NCI-H1436 (cell line): ENCODE results near the gene ATP2A1.
A peak's percentile ranks its signal among the peaks of the same experiment; 100 is the strongest.
"Not testable (repeated sequence)": the region's sequence is repeated elsewhere in the genome, so short reads cannot be mapped to it uniquely, and the experiment has no call there.

Experiments
- DNase-seq: peaks from one replicate; lab custom pipeline; 2025; lab: John Stamatoyannopoulos, UW

The ATP2A1 gene

DNA sequence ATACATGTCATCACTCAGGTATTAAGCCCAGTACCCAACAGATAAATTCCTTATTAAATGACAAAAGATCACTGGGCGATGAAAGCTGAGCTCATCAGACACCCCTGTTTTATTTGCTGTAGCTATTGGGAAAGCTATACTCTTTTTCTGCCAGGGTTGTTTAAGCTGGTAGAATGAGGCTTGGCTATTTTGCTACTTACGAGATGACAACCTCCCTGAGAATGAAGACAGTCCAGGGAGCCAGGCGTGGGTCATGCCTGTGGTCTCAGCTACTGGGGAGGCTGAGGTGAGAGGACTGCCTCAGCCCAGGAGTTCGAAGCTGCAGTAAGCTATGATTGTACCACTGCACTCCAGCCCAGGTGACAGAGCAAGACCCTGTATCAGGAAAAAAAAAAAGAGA lies 19.0 kb upstream of the ATP2A1 start:
- no peak for DNase-seq

DNA sequence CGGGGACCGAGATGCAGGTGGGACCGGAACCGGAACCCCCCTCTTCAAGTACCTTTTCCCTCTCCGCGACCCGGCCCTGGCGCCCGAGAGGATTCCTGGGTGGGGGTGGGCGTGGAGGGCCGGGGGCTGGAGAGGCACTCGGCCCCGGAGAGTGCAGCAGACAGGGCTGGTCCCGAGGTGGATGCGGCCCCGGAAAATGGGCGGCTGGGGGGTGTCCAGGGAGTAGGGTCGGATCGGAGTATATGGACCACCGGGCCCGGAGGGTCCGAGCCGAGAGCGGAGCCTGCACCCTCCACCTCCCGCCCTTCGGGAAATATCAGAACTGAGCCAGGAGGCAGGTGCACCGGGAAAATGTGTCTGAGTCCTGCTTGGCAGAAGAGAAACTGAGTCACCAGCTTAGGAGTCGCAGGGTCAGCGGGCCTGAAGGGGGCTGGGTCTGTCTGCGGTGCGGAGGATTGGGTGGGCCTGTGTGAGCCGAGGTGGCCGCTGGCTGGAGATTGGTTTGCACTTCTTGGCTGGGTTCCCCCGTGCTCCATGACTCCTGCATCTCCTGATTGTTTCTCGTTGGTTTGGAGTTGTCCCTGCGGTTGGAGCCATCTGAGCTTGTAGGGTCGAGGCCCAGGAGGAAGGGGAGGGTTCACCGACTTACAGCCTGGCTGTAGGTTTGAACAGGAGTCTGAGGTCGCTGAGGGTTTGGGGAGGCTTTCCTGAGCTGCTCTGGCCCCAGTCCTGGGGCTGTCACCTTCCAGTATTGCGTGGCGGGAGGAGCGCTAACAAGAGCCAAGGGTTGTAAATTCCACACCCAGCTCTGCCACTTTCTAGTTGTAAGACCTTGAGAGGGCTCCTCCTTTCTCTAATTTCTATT lies 14.1 kb upstream of the ATP2A1 start:
- no peak for DNase-seq

DNA sequence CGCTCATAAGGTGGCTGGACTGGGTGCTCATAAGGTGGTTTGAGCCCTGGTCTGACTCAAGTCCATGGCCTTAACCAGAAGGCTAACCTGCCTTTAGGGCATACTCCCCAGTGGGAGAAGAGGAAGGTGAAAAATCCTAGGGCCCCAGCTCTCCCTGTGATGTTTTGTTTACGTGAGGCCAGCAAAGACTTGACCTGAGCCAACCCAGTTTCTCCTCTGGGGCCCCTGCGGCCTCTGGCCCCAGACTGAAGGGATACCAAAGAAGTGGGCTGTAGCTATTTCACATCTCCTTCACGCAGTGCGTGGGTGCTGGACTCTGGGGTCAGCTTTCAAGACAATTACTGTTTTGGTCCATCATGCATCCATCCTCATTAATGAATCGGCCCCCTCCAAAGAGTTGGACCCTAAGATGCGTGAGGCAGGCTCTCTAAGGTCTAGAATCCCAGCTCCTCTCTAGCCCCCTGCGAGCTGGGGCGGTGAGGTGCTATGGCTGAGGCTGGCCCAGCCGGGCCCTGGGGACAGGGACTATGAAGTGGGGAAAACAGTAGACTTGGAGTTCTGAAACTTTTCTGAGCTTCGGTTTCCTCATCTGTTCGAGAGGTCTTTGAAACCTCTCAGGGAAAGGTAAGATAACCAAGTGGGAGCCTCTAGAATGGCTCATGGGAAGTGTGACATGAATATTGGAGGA lies 13.1 kb upstream of the ATP2A1 start:
- no peak for DNase-seq

DNA sequence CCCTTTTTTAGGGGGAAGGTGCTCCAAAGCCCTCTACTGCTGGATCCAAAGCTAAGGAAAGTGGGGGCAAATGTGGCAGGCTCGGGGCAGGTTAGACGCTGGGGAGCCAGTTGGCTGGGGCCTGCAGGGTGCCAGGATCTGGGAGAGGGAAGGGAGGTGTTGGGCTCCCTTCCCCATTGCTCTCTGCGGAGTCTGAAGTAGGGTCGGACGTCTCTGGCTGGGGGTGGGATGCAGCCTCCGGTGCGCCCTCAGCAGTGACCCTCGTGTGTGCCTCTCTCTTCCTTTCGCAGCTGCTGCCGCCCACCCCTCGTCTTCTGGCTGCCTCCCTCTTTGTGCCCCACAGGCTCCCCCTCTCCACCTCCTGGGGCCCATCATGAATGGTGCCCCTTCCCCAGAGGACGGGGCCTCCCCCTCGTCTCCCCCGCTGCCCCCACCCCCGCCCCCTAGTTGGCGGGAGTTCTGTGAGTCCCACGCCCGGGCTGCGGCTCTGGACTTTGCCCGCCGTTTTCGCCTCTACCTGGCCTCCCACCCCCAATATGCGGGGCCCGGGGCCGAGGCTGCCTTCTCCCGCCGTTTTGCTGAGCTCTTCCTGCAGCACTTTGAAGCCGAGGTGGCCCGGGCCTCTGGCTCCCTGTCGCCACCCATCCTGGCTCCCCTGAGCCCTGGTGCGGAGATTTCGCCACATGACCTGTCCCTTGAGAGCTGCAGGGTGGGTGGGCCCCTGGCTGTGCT lies 12.4 kb upstream of the ATP2A1 start:
- no peak for DNase-seq

DNA sequence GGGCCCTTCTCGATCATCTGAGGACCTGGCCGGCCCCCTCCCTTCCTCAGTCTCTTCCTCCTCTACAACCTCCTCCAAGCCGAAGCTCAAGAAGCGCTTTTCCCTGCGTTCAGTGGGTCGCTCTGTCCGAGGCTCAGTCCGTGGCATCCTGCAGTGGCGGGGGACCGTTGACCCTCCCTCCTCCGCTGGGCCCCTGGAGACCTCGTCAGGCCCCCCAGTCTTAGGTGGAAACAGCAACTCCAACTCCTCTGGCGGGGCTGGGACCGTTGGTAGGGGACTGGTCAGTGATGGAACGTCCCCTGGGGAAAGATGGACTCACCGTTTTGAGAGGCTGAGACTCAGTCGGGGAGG lies 11.9 kb upstream of the ATP2A1 start:
- no peak for DNase-seq

DNA sequence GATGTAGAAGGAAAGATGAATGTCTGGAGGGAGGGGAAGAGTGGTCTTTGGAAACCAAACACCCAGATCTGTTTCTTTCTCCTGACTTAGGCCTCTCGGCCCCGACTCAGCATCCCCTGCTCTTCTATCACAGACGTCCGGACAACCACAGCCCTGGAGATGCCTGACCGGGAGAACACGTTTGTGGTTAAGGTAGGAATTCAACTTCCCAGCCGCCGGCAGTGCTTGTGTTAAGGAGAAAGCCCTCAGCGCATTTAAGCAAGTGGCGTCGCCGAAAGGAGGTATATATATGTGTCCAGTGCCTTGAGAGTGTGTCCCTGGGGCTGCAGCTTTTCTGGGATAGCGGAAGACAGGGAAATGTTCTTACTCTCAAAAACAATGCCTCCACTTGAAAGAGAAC lies 11.0 kb upstream of the ATP2A1 start:
- no peak for DNase-seq

DNA sequence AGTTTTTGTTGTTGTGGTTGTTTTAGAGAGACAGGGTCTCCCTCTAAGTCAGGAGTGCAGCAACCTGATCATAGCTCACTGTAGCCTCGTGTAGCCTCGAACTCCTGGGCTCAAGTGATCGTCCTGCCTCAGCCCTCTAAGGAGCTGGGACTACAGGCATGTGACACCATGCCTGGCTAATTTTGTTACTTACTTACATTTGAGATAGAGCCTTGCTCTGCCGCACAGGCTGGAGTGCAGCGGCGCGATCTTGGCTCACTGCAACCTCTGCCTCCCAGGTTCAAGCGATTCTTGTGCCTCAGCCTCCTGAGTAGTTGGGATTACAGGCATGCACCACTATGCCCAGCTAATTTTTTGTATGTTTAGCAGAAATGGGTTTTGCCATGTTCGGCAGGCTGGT lies 10.6 kb upstream of the ATP2A1 start:
- not testable (repeated sequence) for DNase-seq

DNA sequence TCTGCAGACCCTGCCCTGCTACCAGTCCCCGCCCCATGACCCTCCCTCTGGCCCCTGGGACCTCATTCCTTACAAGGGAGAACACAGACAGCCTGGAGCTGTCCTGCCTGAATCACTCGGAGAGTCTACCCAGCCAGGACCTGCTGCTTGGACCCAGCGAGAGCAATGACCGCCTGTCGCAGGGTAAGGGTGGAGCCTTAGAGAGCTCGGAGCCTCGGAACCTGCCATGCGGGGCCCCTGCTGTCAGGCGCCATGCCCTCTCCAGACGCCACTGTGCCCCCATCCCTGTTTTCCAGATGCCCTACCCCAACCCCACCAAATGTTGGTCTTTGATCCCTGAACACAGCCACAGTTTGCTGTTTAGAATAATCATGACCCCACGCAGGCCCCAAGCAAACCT lies 9.1 kb upstream of the ATP2A1 start:
- DNase-seq, result no peak

DNA sequence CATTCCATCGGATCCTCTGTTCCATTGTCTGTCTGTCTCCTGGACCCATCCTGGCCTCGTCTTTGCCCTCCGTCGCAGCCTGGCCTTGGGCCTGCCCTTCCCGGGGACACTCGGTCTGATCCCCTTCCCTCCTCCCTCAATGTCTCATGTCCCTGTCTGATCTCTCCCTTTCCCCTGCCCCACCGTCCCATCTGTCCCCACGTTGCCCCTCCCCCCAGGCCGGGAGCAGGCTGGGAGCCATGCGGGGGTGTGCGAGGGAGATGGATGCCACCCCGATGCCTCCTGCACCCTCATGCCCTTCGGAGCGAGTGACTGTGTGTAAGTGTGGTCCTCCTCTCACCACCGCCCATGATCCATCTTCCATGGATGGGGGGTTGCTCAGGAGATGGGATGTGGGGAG lies 5.3 kb upstream of the ATP2A1 start:
- DNase-seq, result no peak

DNA sequence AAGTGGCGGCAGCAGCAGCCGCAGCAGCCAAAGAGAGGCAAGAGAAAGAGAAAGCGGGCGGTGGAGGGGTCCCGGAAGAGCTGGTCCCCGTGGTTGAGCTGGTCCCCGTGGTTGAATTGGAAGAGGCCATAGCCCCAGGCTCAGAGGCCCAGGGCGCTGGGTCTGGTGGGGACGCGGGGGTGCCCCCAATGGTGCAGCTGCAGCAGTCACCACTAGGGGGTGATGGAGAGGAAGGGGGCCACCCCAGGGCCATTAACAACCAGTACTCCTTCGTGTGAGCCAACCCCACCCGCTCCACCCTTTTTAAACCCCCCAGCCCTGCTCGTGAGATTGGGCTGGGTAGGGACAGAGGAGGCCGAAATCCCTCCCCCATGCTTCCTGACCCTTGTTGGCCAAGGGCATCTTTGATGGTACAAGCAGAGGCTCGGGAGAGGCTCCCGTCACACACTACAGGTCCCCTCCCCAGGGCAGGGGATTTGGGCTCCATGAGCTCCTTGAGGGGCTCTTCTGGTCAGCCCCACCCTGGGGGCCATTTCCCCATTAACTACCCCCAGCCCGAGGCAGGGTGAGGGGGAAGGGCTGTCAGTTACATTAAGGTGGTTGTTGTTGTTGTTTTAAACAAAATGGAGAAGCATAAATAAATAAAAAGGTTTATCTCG lies 4.6 kb upstream of the ATP2A1 start:
- no peak for DNase-seq

DNA sequence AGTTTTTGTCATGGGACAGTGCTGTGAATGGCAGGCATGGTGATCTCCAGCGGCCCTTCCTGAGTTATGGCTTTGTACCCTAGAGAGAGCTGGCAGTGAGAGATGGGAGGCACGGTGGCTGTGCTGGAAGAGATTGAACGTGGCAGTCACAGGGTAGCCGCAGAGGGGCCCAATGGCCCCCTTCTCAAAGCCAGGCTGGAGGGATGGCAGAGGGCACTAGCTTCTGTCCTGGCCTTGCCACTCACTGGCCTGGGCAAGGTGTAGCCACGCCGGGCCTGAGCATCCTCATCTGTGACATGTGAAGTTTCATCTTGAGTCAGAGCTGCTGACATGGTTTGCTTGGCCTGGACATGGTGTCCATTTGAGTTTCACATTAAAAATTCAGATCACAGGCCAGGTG lies 3.9 kb upstream of the ATP2A1 start:
- DNase-seq, result no peak

DNA sequence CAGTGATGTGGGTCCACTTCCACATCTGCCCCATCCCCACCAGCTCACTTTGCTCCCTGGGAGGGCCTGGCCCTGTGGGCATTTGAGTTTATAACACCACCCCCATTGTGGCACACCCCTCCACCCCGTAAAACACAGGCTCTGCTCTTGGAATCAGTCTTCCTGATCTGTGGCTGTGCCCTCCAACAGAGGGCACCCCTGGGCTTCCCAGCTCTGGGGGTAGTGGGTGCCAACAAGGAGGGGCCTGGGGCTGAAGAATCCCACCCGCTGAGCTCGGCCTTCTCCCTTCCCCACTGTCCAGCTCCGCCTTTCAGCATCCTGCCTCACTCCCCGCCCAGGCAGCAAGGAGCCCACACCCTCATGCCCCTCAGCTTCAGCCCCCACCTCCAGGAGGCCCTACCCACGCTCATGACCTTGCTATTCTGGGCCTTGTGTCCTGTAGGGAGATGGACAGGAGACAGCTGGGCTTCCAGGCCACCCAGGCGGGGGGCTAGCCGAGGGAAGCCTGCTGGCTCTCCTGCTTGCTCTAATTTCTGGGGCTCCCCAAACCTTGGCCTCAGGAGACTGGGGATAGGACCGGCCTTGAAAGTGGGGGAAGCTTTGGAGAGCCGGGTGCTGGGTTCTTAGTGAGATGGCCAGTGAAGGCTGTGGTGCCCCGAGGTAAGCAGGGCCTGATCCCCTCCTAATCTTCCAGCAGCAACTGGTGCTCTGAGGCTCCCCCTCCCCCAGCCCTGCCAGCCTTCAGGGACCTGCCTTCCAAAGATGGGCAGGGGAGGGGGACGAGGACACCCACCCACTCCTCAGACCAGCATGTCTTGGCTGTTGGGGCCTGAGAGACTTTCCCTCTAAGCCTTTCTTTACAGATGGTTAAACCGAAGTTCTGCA lies 2.9 kb upstream of the ATP2A1 start:
- no peak for DNase-seq

DNA sequence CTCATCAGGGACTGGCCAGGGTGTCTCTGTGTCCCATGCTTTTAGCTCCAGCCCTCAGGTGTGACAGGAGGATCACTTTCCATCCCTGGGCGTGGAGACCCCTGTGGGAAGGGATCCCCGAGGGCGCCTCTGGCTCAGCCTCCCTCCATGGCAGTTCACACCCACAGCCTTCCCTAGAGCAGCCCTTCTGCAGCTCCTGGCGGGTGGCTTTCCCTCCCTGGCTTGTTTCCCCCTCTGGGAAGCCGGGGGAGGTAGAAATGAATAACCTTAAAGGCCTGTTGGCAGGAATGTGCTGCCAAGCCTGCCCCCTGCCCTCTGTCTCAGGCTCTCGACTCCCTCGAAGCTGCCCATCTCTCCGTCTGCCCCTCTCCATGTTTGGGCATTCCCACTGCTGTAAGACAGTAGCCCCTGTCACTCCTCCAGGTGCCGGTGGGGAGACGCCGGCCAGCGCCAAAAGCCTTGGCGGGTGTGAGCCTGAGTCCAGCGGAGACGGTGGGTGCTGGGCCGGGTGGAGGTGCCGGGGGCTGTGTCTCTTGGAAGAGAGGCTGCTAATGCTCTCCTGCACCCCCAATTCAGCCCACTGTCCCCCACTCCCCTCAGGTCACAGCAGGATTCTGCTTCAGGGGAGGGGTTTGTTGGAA lies 2.1 kb upstream of the ATP2A1 start:
- no peak for DNase-seq

DNA sequence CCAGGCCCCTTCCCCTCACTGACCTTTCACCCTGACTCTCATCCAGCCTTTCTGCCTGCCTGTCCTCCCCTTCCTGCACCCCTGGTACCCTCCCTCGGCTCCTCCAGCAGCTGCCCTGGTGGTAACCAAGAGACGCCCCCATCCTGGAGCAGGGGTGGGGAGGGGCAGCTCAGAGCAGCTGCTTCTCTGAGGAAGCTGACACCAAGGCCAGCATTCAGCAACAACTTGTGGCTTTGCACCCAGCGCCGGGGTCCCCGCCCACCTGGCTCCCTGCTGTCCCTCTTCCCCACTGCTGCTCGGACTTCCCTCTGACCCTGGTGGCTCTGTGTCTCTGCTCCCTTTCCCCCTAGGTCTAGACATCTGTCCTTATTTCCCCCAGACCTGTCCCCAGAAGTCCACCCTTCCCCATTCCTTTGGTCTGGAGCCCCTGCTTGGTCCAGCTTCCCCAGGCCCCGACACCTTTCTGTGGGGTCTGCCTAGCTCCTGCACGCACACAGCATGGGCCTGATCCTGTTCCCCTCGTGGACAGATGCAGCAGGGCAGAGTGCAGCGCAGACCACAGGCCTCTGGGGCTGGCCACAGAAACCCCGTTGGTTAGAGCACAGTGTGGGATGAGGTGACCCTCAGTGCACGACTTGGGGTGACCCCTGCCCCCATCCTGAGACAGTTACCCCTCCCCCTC lies 1.2 kb upstream of the ATP2A1 start:
- no peak for DNase-seq

DNA sequence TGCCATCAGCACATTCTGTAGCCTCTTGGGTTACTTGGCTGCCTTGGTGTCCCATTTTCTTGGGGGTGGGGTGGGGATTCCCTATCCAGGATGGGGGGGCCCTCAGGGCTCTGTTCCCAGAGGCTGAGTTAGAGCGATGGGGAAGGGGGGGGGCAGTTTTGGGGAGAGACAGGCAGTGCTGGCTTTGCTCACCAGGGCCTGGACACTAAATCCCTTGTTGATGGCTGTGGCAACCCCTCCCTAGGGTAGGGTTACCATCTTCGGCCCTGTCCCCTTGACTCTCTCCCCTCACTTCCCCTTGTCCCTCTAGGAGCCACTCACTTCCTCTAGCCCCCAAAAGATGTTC lies 660 bp upstream of the ATP2A1 start:
- DNase-seq, result no peak

DNA sequence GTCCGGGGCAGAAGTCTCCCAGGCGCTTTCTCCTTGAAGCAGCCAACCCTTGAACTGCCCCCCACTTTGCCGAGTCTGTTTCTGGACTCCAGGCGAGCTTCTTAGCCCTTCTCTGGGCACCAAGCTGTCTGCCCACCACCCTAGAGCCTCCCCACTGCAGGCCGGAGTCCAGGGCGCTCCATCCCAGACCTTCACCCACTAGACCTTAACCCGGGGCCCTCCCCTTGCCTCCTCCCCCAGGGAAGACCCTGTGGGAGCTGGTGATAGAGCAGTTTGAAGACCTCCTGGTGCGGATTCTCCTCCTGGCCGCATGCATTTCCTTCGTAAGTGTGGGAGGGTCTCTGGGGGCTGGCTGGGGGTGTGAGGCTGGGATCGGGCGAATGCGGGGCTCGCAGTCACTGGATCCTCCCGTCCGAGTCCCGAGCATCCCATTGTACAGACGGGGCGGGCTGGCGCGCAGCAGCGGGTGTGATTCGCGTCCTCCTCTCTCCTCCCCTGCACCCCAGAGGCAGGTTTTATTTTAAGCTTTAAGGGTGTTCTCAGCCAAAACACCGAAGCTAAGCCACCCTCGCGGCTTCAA lies 1.1 kb downstream of the ATP2A1 start:
- no peak for DNase-seq

DNA sequence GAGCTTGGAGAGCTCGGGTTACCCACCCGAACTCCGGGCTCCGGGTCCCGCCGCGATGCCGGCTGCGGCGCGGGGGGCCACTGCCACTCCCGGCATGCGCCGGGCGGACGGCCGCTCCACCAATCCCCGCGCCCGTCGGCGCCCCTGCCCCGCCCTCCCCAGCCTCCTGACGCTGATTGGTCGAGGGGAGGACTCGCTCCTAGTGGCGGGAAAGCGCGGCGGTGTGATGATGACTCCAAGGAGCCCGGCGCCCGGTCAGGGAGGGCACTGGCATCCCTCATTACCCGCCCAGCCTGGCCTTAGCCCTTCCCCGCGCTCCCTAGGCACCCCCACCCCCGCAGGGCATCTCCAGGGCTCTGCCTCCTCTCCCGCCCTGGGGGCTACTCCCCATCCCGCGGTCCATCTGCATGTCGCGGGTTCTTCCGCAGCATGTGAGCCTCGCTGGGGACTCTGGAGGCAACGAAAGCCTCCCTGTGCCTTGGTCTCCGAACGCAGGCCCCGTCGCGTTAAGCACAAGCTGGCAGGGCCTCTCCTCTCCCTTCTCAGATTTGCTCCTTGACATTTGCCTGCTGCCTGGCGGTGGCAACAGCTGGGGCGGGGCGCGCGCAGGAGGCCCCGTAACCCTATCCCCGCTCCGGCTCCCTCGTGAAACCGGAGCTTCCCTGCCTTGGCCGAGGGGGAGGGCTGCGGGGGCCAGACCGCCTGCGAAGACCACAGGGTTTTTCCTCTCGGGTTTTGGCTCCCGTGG lies 1.7 kb downstream of the ATP2A1 start:
- DNase-seq, result peak; percentile 79

DNA sequence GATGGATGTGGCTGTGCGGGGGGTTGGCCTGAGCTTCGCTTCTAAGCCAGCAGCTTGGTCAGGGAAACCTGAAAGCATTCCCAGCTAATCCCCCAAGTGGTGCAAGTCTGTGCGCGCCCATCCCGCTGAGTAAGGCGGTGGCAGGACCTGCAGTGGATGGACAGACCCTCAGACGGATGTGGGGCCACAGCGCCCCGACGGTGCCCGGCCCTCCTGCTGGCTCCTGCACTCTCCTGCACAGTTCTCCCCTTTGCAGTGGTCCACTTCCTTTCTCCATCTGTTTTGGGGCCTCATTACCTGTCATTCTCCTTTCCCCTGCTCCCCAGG lies 2.3 kb downstream of the ATP2A1 start:
- DNase-seq, result no peak

DNA sequence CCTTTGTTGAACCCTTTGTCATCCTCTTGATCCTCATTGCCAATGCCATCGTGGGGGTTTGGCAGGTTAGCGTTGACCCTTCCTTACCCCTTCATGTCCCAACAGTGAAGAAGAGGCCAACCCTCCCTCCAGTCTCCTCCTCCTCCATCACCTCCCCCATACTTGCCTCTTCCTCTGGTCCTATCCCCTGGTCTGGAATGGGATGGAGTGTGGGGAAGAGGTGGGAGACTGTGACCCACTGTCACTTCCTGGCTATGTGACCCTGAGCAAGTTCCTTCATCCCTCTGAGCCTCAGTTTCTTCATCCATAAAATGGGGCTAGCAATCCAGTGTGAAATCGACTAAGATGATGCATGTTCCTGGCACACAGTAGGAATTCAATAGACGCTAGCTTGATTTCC lies 2.7 kb downstream of the ATP2A1 start:
- no peak for DNase-seq

DNA sequence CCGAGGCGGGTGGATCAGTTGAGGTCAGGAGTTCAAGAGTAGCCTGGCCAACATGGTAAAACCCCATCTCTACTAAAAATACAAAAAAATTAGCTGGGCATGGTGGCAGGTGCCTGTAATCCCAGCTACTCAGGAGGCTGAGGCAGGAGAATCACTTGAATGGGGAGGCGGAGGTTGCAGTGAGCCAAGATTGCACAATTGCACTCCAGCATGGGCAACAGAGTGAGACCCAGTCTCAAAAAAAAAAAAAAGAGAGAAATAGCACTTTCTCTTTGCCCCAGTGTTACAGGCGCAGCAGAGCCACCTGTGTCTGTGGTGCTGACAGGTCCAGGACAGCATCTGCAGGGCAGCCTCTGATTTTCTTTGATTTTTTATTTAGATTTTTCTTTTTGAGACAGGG lies 3.3 kb downstream of the ATP2A1 start:
- not testable (repeated sequence) for DNase-seq
